Loucy (cell line): ENCODE measurements around the gene GNAO1.

ENCODE experiments used
- EZH2phosphoT487 ChIP-seq: fragments of 200-600 bp; IDR thresholded peaks from 2 replicates; pipeline ENCODE4 v1.6.1; 2018; ENCODE audit warnings: antibody characterized with exemption, mild to moderate bottlenecking, moderate library complexity, borderline replicate concordance
- TF ChIP-seq, protein P1 (sequence below): fragments of 200-600 bp; sonication (generic); conservative IDR thresholded peaks from 2 replicates; pipeline ENCODE4 v1.5.1; 2014; ENCODE audit warnings: mild to moderate bottlenecking, antibody characterized with exemption, low read length

DNA sequence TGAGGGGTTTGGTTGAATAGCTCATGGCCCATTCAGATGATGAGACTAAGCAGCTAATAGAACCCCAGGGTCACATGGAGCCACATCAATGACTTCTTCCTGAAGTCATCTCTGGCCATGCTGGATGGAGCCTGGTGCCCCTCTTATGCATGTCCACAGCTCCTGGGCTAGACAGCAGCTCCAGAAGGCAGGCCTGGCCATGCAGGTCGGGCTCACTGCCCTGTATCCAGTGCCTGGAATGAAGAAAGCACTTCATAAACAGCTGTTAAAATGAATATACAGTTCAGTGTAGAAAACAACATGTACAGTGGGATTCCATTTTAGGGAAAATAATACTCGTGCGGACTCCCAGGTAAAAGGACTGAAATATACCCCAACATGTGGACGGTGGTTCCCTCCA is 73.9 kb downstream of the GNAO1 start:
- TF ChIP-seq, protein P1, sequence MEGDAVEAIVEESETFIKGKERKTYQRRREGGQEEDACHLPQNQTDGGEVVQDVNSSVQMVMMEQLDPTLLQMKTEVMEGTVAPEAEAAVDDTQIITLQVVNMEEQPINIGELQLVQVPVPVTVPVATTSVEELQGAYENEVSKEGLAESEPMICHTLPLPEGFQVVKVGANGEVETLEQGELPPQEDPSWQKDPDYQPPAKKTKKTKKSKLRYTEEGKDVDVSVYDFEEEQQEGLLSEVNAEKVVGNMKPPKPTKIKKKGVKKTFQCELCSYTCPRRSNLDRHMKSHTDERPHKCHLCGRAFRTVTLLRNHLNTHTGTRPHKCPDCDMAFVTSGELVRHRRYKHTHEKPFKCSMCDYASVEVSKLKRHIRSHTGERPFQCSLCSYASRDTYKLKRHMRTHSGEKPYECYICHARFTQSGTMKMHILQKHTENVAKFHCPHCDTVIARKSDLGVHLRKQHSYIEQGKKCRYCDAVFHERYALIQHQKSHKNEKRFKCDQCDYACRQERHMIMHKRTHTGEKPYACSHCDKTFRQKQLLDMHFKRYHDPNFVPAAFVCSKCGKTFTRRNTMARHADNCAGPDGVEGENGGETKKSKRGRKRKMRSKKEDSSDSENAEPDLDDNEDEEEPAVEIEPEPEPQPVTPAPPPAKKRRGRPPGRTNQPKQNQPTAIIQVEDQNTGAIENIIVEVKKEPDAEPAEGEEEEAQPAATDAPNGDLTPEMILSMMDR: no peak
- no peak for TF ChIP-seq EZH2phosphoT487
